PC-9 (cell line): ENCODE measurements around the gene SOX18. TPM values are rescaled to one million over a fixed set of nuclear protein-coding genes. Genes with fewer than 3 reads are reported as not detected.
A peak's percentile ranks its signal among the peaks of the same experiment; 100 is the strongest.

Source experiments
- BruUV-seq: library from RNA; stranded (reverse); fragments of 400-500 nt; replicated peaks from 2 replicates; lab custom pipeline; 2021; lab: Mats Ljungman, UMichigan
- CTCF ChIA-PET: fragments of 300-600 bp; sonication (Branson Sonifier 250); formaldehyde crosslinking; loops from one replicate; lab custom pipeline; 2022; ENCODE audit warnings: antibody characterized with exemption; lab: Charles Lee
- POLR2A ChIA-PET: fragments of 300-600 bp; sonication (Branson Sonifier 250); formaldehyde crosslinking; loops from one replicate; lab custom pipeline; 2022; ENCODE audit warnings: antibody characterized with exemption; ENCODE audit not compliant: unreplicated experiment; lab: Charles Lee
- DNase-seq, 2 experiments: peaks; one replicate each; pipeline versions ENCODE4 v3.0.0 to v3.0.0-alpha.2; 2015 to 2022; ENCODE audit warnings: mixed read lengths in 1 of 2
- H2AFZ ChIP-seq: fragments of 200-600 bp; sonication (generic); 2 replicates; pipeline ENCODE4 v1.8.1; 2017; ENCODE audit warnings: antibody characterized with exemption
- H3F3A ChIP-seq: fragments of 200-600 bp; sonication (generic); 2 replicates; pipeline ENCODE4 v1.8.1; 2017; ENCODE audit warnings: antibody characterized with exemption, mild to moderate bottlenecking, low read depth; ENCODE audit not compliant: insufficient read depth
- H3K27ac ChIP-seq: fragments of 200-600 bp; sonication (generic); 2 replicates; pipeline ENCODE4 v1.6.1; 2016; ENCODE audit warnings: mixed run types
- H3K27me3 ChIP-seq: fragments of 200-600 bp; sonication (generic); 2 replicates; pipeline ENCODE4 v1.6.1; 2016; ENCODE audit warnings: low read depth, mixed run types; ENCODE audit not compliant: insufficient read depth
- H3K36me3 ChIP-seq: fragments of 200-600 bp; sonication (generic); 2 replicates; pipeline ENCODE4 v1.6.1; 2016; ENCODE audit warnings: low read depth, mixed run types
- H3K4me1 ChIP-seq: fragments of 200-600 bp; sonication (generic); replicated peaks from 2 replicates; pipeline ENCODE4 v1.6.1; 2016; ENCODE audit warnings: mixed run types; ENCODE audit not compliant: insufficient read depth
- H3K4me2 ChIP-seq: fragments of 200-600 bp; sonication (generic); 2 replicates; pipeline ENCODE4 v1.6.1; 2017; ENCODE audit warnings: mixed run types
- H3K4me3 ChIP-seq: fragments of 200-600 bp; sonication (generic); 2 replicates; pipeline ENCODE4 v1.6.1; 2016; ENCODE audit warnings: mixed run types
- H3K79me2 ChIP-seq: fragments of 200-600 bp; sonication (generic); 2 replicates; pipeline ENCODE4 v1.6.1; 2017; ENCODE audit warnings: low read depth, mixed run types
- H3K9me2 ChIP-seq: fragments of 200-600 bp; sonication (generic); 2 replicates; pipeline ENCODE4 v1.8.1; 2017; ENCODE audit warnings: mild to moderate bottlenecking; ENCODE audit not compliant: insufficient read depth
- H3K9me3 ChIP-seq: fragments of 200-600 bp; sonication (generic); 2 replicates; pipeline ENCODE4 v1.8.1; 2016; ENCODE audit warnings: low read depth; ENCODE audit not compliant: insufficient read depth
- H4K20me1 ChIP-seq: fragments of 200-600 bp; sonication (generic); 2 replicates; pipeline ENCODE4 v1.8.1; 2017; ENCODE audit not compliant: insufficient read depth
- EZH2 ChIP-seq: fragments of 200-600 bp; sonication (generic); IDR thresholded peaks from 2 replicates; pipeline ENCODE4 v1.8.0; 2017; ENCODE audit warnings: antibody characterized with exemption, low read depth
- intact Hi-C: fragments of 100-400 bp; cut with micrococcal nuclease; formaldehyde crosslinking; loops from one replicate; pipeline ENCODE4 v1.10.0; 2022; ENCODE audit not compliant: unreplicated experiment
- total RNA-seq: library from RNA; stranded (reverse); gene quantifications from 2 replicates; pipeline ENCODE4 v1.2.3, GENCODE V29; 2021
- TF ChIP-seq, protein P1 (sequence below): fragments of 200-600 bp; sonication (generic); conservative IDR thresholded peaks from 2 replicates; pipeline ENCODE4 v1.6.1; 2017; ENCODE audit warnings: mixed run types, antibody characterized with exemption, mild to moderate bottlenecking, moderate library complexity

Gene SOX18
- total RNA-seq, 1 experiment from 2014 or later, result not detected

DNA sequence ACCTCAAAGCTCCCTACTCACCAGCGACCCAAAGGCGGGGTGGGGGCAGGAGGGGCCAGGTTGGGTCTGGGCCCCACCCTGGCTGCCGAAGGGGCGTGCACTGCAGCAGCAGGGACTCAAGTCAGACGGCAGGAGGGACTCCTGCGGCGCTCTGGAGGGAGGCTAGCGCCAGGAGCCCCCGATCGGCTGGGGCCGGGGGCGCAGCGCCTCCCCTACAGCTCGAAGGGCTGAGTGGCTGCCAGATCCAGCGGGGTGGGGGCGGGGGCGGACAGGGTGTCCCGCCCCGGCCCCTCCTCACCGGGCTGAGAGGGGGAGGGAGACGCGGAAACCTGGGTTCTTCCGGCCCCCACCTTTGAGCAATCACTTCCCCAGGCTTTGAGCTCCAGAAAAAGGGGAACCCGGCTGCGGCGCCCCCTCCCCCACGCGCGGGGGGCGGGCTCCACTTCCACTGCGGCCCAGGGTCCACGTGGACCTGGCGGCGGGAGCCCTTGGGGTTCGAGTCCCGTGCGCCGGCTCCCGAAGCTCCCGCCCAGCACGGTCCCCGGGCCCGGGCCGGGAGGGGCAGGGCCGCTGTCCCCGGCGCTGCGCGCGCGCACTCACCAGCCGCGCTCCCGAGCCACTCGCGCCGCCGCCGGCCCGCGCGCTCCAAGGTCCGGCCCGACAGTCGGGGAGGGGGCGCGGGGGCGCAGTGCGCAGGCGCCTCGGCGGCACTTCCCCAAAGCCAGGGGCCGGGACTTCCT lies 30.0 kb upstream of the SOX18 start, which contains the start of gene RGS19:
RGS19 (minus strand) TSS at position 246 of the 740 bp plus-strand sequence. CDS start 2,632 bp downstream, outside the sequence.
- Histone ChIP-seq H3K4me3 (peak within 1 kb of the TSS; percentile 94), H3K79me2 (peaks cover 12% of the 10 kb centered on the region), H3K9me2 (no peaks in the 10 kb centered on the region), H2AFZ (peak within 1 kb of the TSS; percentile 96), H3K27me3 (peaks cover 20% of the 10 kb centered on the region), H4K20me1 (peaks cover 8% of the 10 kb centered on the region; the same call in 1 of the 2 replicates), H3K36me3 (no peaks in the 10 kb centered on the region), H3K27ac (no peak within 1 kb of the TSS), H3K4me2 (peak within 1 kb of the TSS; percentile 99), H3F3A (peaks cover 27% of the 10 kb centered on the region), H3K9me3 (no peaks in the 10 kb centered on the region), H3K4me1 (peaks cover 14% of the 10 kb centered on the region)
- DNase-seq, result peak in 1 of 2 experiments; percentile 88
- BruUV-seq, result no TSS peak
- CTCF ChIA-PET, result no interaction called here
- TF ChIP-seq, protein P1, sequence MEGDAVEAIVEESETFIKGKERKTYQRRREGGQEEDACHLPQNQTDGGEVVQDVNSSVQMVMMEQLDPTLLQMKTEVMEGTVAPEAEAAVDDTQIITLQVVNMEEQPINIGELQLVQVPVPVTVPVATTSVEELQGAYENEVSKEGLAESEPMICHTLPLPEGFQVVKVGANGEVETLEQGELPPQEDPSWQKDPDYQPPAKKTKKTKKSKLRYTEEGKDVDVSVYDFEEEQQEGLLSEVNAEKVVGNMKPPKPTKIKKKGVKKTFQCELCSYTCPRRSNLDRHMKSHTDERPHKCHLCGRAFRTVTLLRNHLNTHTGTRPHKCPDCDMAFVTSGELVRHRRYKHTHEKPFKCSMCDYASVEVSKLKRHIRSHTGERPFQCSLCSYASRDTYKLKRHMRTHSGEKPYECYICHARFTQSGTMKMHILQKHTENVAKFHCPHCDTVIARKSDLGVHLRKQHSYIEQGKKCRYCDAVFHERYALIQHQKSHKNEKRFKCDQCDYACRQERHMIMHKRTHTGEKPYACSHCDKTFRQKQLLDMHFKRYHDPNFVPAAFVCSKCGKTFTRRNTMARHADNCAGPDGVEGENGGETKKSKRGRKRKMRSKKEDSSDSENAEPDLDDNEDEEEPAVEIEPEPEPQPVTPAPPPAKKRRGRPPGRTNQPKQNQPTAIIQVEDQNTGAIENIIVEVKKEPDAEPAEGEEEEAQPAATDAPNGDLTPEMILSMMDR, result no peak
- no peak for TF ChIP-seq EZH2
- POLR2A ChIA-PET, result no interaction called here
- intact Hi-C loops, result loop anchor here (1.0 to 5.0 kb wide), 3 partner anchors 13 to 43 kb away; partner anchors contain the start of gene TCEA2

DNA sequence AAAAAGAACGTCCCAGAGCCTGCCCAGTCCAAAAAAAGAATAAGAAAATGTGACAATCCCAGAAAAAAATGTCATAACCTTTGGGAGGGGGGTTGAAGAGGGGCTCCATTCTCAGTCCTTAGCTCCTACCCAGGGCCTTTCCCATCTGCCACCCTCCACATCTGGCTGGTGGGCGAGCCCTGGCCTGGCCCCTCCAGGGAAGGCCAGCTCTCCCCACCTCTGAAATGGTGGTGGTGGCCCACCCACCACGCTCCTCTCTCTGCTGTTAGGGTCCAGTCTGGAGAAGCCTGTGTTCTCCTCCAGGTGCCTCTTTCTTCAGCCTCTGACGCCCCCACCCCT lies 29.5 kb upstream of the SOX18 start:
- POLR2A ChIA-PET, result no interaction called here

GRCh38 chr20:64077876-64078551 lies 28.6 kb upstream of the SOX18 start:
- H3K4me1 ChIP-seq, result peaks cover 14% of the 10 kb centered on the region
- no TSS peak for BruUV-seq
- ChIA-PET POLR2A (interaction anchor here (0.7 kb wide), 2 partner anchors 40 to 395 kb away, joined by 3 to 5 read pairs; no protein-coding TSS in a partner anchor), CTCF (no interaction called here)
- no peak overlapping the region for H3K27ac ChIP-seq
- no peak overlapping the region for H2AFZ ChIP-seq
- DNase-seq, result no peak
- H3F3A ChIP-seq, result peaks cover 28% of the 10 kb centered on the region
- no peaks in the 10 kb centered on the region for H3K9me2 ChIP-seq
- TF ChIP-seq, protein P1, result no peak
- TF ChIP-seq EZH2, result no peak
- peak overlapping the region; percentile 94; the same call in 1 of the 2 replicates for H3K4me3 ChIP-seq
- H4K20me1 ChIP-seq, result peaks cover 8% of the 10 kb centered on the region; the same call in 1 of the 2 replicates
- H3K4me2 ChIP-seq, result peak overlapping the region; percentile 99
- H3K36me3 ChIP-seq, result no peaks in the 10 kb centered on the region
- intact Hi-C loops, result loop anchor here (2.0 kb wide), 1 partner anchor 15 kb away; the partner anchor contains the start of gene TCEA2
- peaks cover 12% of the 10 kb centered on the region for H3K79me2 ChIP-seq
- peaks cover 10% of the 10 kb centered on the region; the same call in 1 of the 2 replicates for H3K27me3 ChIP-seq
- H3K9me3 ChIP-seq, result no peaks in the 10 kb centered on the region

More for the DNA sequence above, 29.5 kb upstream of the SOX18 start:
- Histone ChIP-seq H3K27me3 (peaks cover 15% of the 10 kb centered on the region; the same call in 1 of the 2 replicates), H3K36me3 (no peaks in the 10 kb centered on the region), H2AFZ (peak overlapping the region; percentile 96), H3K4me2 (peak overlapping the region; percentile 99), H3K9me3 (no peaks in the 10 kb centered on the region), H3K9me2 (no peaks in the 10 kb centered on the region), H4K20me1 (peaks cover 8% of the 10 kb centered on the region; the same call in 1 of the 2 replicates), H3F3A (peaks cover 27% of the 10 kb centered on the region), H3K4me1 (peaks cover 14% of the 10 kb centered on the region), H3K27ac (no peak overlapping the region), H3K4me3 (peak overlapping the region; percentile 94), H3K79me2 (peaks cover 12% of the 10 kb centered on the region)
- intact Hi-C loops, result loop anchor here (1.0 to 2.0 kb wide), 2 partner anchors 13 to 16 kb away; partner anchors contain the start of gene TCEA2
- TF ChIP-seq EZH2, result no peak
- TF ChIP-seq, protein P1, result no peak
- no peak for DNase-seq
- TSS peak; percentile 56 for BruUV-seq
- CTCF ChIA-PET, result no interaction called here
